Keratinocyte (primary cell): ENCODE results near the gene SYPL1. TPM values are rescaled to one million over a fixed set of nuclear protein-coding genes. Genes with fewer than 3 reads are reported as not detected.
A peak's percentile ranks its signal among the peaks of the same experiment; 100 is the strongest.

Source experiments
- DNase-seq: peaks from one replicate; pipeline ENCODE4 v3.0.0-alpha.2; 2011; ENCODE audit warnings: low read depth, missing footprints, low spot score
- FAIRE-seq: peaks from 2 replicates; lab custom pipeline; 2011; peaks lifted over from hg19 to GRCh38; lab: Jason Lieb, UNC
- H2AFZ ChIP-seq: 2 replicates; pipeline ENCODE4 v1.6.0; 2012; ENCODE audit warnings: low read length, control low read depth, inconsistent platforms; ENCODE audit not compliant: control insufficient read depth
- H3K27ac ChIP-seq: 2 replicates; pipeline ENCODE4 v1.5.1; 2011; ENCODE audit warnings: low read length; ENCODE audit not compliant: control insufficient read depth, insufficient read depth
- H3K27me3 ChIP-seq: 3 replicates; pipeline ENCODE4 v1.6.0; 2011; ENCODE audit warnings: low read length; ENCODE audit not compliant: control insufficient read depth, insufficient read depth; ENCODE audit errors: extremely low read depth
- H3K36me3 ChIP-seq, 2 experiments: 2 replicates in 1 of 2; 3 replicates in 1 of 2; pipeline ENCODE4 v1.5.1; 2011; ENCODE audit warnings: low read length in 2 of 2, mild to moderate bottlenecking in 1 of 2; ENCODE audit not compliant: control insufficient read depth in 2 of 2, insufficient read depth in 2 of 2; ENCODE audit errors: extremely low read depth in 1 of 2
- H3K4me1 ChIP-seq: 3 replicates; pipeline ENCODE4 v1.5.1; 2011; ENCODE audit warnings: low read length; ENCODE audit not compliant: control insufficient read depth, insufficient read depth; ENCODE audit errors: extremely low read depth
- H3K4me2 ChIP-seq: 3 replicates; pipeline ENCODE4 v1.6.0; 2011; ENCODE audit warnings: low read depth, low read length; ENCODE audit not compliant: control insufficient read depth, insufficient read depth; ENCODE audit errors: extremely low read depth
- H3K4me3 ChIP-seq, 3 experiments: fragments of 200-600 bp in 1 of 3; sonication (generic) in 1 of 3; 2 replicates in 2 of 3; 3 replicates in 1 of 3; pipeline ENCODE4 v1.5.1; 2011 to 2016; ENCODE audit warnings: low read length in 3 of 3, mild to moderate bottlenecking in 3 of 3, control low read depth in 2 of 3, inconsistent platforms in 1 of 3, low read depth in 1 of 3, mixed read lengths in 1 of 3, mixed run types in 1 of 3, moderate library complexity in 1 of 3; ENCODE audit not compliant: control insufficient read depth in 2 of 3, insufficient read depth in 2 of 3; ENCODE audit errors: extremely low read depth in 1 of 3
- H3K79me2 ChIP-seq: 2 replicates; pipeline ENCODE4 v1.6.0; 2012; ENCODE audit warnings: low read length; ENCODE audit not compliant: control insufficient read depth, insufficient read depth
- H3K9ac ChIP-seq: 3 replicates; pipeline ENCODE4 v1.6.0; 2011; ENCODE audit warnings: low read length; ENCODE audit not compliant: control insufficient read depth, insufficient read depth; ENCODE audit errors: extremely low read depth
- H3K9me1 ChIP-seq: 3 replicates; pipeline ENCODE4 v1.6.0; 2011; ENCODE audit warnings: low read length; ENCODE audit not compliant: control insufficient read depth, insufficient read depth; ENCODE audit errors: extremely low read depth
- H3K9me3 ChIP-seq: 2 replicates; pipeline ENCODE4 v1.5.1; 2012; ENCODE audit warnings: low read depth, low read length; ENCODE audit not compliant: control insufficient read depth
- H4K20me1 ChIP-seq: 3 replicates; pipeline ENCODE4 v1.6.0; 2011; ENCODE audit warnings: low read length; ENCODE audit not compliant: control insufficient read depth, insufficient read depth; ENCODE audit errors: extremely low read depth
- CTCF ChIP-seq, 3 experiments: IDR thresholded peaks in 1 of 3; conservative IDR thresholded peaks in 1 of 3; optimal IDR thresholded peaks in 1 of 3; 2 replicates in 2 of 3; 3 replicates in 1 of 3; pipeline versions ENCODE3 to v1.5.1; 2011; ENCODE audit warnings: low read length in 3 of 3, mild to moderate bottlenecking in 3 of 3, moderate library complexity in 2 of 3, control low read depth in 1 of 3, inconsistent platforms in 1 of 3; ENCODE audit not compliant: insufficient read depth in 2 of 3; ENCODE audit errors: extremely low read depth in 1 of 3
- EZH2 ChIP-seq: IDR thresholded peaks from one replicate; pipeline ENCODE4 v1.6.1; 2012; ENCODE audit warnings: inconsistent platforms, mild to moderate bottlenecking, low read length, moderate library complexity
- dilution Hi-C: fragments of 300-500 bp; cut with MboI; formaldehyde crosslinking; loops from one replicate; pipeline ENCODE4 v1.7.0; 2020; ENCODE audit warnings: low sequenced_read_pairs; ENCODE audit not compliant: extremely low pct_ligation_motif_present
- polyA plus RNA-seq, 5 experiments: library from polyadenylated mRNA; depleted of rRNA in 3 of 5; stranded (reverse) in 3 of 5; stranded (forward) in 1 of 5; unstranded in 1 of 5; fragments of >200 nt; gene quantifications; 1 replicate in 1 of 5; 2 replicates in 3 of 5; 3 replicates in 1 of 5; pipeline versions ENCODE4 v1.2.1 to v1.2.3, GENCODE V29; 2011 to 2012; ENCODE audit warnings: missing spikeins in 2 of 5, low read depth in 1 of 5, low replicate concordance in 1 of 5

Gene SYPL1
- polyA plus RNA-seq, 1 donor (not counting 4 experiments of a cell fraction or from before 2014, with no cell fraction given), result 254 TPM

- peak overlapping the region; percentile 78 for H3K4me2 ChIP-seq
- H3K27me3 ChIP-seq, result no peaks in the 10 kb centered on the region
- peaks cover 67% of the 10 kb centered on the region for H3K4me1 ChIP-seq
- DNase-seq (no peak), FAIRE-seq (no peak)
- peak overlapping the region; percentile 25 for H2AFZ ChIP-seq
- no peak for TF ChIP-seq EZH2
- TF ChIP-seq CTCF (optimal IDR thresholded peaks at IDR 0.05 in 1 of 3, IDR thresholded peaks at IDR 0.05 in 1 of 3, conservative IDR thresholded peaks at IDR 0.05 in 1 of 3; ENCODE audit: extremely low read depth in 1 of 3, insufficient read depth in 2 of 3, low read length in 3 of 3), result no peak
- peak overlapping the region; percentile 87 for H3K27ac ChIP-seq
- H3K36me3 ChIP-seq, result no peaks in the 10 kb centered on the region
- dilution Hi-C loops, result no loop called here
- H3K9ac ChIP-seq, result peak overlapping the region; percentile 76
- no peaks in the 10 kb centered on the region for H3K9me3 ChIP-seq
- H3K4me3 ChIP-seq, result no peak overlapping the region
- no peaks in the 10 kb centered on the region for H3K9me1 ChIP-seq
- H3K79me2 ChIP-seq, result no peaks in the 10 kb centered on the region
- no peaks in the 10 kb centered on the region for H4K20me1 ChIP-seq
These were observed 39.4 kb downstream of the SYPL1 start for GRCh38 chr7:106072715-106073091.

- Histone ChIP-seq H3K4me1 (peaks cover 67% of the 10 kb centered on the region), H3K27ac (peak overlapping the region; percentile 87), H3K9me3 (no peaks in the 10 kb centered on the region), H3K9me1 (no peaks in the 10 kb centered on the region), H3K79me2 (no peaks in the 10 kb centered on the region), H3K36me3 (no peaks in the 10 kb centered on the region), H2AFZ (peak overlapping the region; percentile 25), H3K4me3 (peak overlapping the region in 2 of 3 experiments; percentile 15 to 28), H3K9ac (peak overlapping the region; percentile 76), H3K4me2 (peak overlapping the region; percentile 78), H3K27me3 (no peaks in the 10 kb centered on the region), H4K20me1 (no peaks in the 10 kb centered on the region)
- DNase-seq, result no peak
- no peak for TF ChIP-seq CTCF (optimal IDR thresholded peaks at IDR 0.05 in 1 of 3, IDR thresholded peaks at IDR 0.05 in 1 of 3, conservative IDR thresholded peaks at IDR 0.05 in 1 of 3; ENCODE audit: extremely low read depth in 1 of 3, insufficient read depth in 2 of 3, low read length in 3 of 3)
- no peak for TF ChIP-seq EZH2
- FAIRE-seq, result no peak
- dilution Hi-C loops, result no loop called here
These were observed 40.0 kb downstream of the SYPL1 start for GRCh38 chr7:106071999-106072714.
